Transverse colon (tissue), 4 donors: ENCODE data around the gene TFEB. TPM values are rescaled to one million over a fixed set of nuclear protein-coding genes. Genes with fewer than 3 reads are reported as not detected.
A peak's percentile ranks its signal among the peaks of the same experiment; 100 is the strongest.

Experiments used
- DNase-seq: peaks from one replicate; pipeline ENCODE4 v3.0.0-alpha.2; 2019
- H3K27ac ChIP-seq, 4 donors: fragments of 200-600 bp; sonication (generic); 2 replicates each; pipeline ENCODE4 v1.5.1; 2016 to 2018; ENCODE audit warnings: inconsistent platforms in 4 of 4
- H3K27me3 ChIP-seq: fragments of 200-600 bp; sonication (generic); 2 replicates; pipeline ENCODE4 v1.5.1; 2017; ENCODE audit warnings: inconsistent platforms
- H3K36me3 ChIP-seq, 4 donors: fragments of 200-600 bp; sonication (generic); 2 replicates each; pipeline ENCODE4 v1.5.1; 2017 to 2019; ENCODE audit warnings: inconsistent platforms in 4 of 4
- H3K4me1 ChIP-seq, 4 donors: fragments of 200-600 bp; sonication (generic); 2 replicates each; pipeline ENCODE4 v1.5.1; 2017 to 2020; ENCODE audit warnings: inconsistent platforms in 4 of 4
- H3K4me3 ChIP-seq, 4 donors: fragments of 200-600 bp; sonication (generic); 1 replicate in 1 of 4; 2 replicates in 3 of 4; pipeline versions ENCODE4 v1.5.1 to v1.6.1; 2017 to 2019; ENCODE audit warnings: inconsistent platforms in 4 of 4
- H3K9me3 ChIP-seq, 2 donors: fragments of 200-600 bp; sonication (generic); 2 replicates each; pipeline ENCODE4 v1.5.1; 2017 to 2019; ENCODE audit warnings: inconsistent platforms in 2 of 2
- CTCF ChIP-seq, 5 experiments: fragments of 200-600 bp in 3 of 5; fragments of 450-650 bp in 2 of 5; sonication (generic) in 3 of 5; IDR thresholded peaks; 1 replicate in 2 of 5; 2 replicates in 3 of 5; pipeline ENCODE4 v1.5.1; 2016 to 2017; ENCODE audit warnings: antibody characterized with exemption in 5 of 5, inconsistent platforms in 3 of 5, mild to moderate bottlenecking in 2 of 5, moderate library complexity in 1 of 5
- EP300 ChIP-seq: sonication (generic); formaldehyde crosslinking; IDR thresholded peaks from one replicate; pipeline ENCODE4 v1.6.1; 2017; ENCODE audit warnings: antibody characterized with exemption, low read depth
- POLR2A ChIP-seq: fragments of 450-650 bp; IDR thresholded peaks from one replicate; pipeline ENCODE4 v1.6.1; 2016; ENCODE audit warnings: antibody characterized with exemption, mild to moderate bottlenecking, moderate library complexity
- POLR2AphosphoS5 ChIP-seq, 3 donors: sonication (generic); formaldehyde crosslinking; IDR thresholded peaks; one replicate each; pipeline ENCODE4 v1.6.1; 2016; ENCODE audit warnings: antibody characterized with exemption in 3 of 3
- WGBS, 2 donors: methylation state at CpG; one replicate each; pipeline ENCODE4 v1.1.5; 2018; ENCODE audit warnings: low coverage in 1 of 2; 5-methylcytosine and 5-hydroxymethylcytosine counted together
- in situ Hi-C, 4 donors: fragments of 200-750 bp; cut with MboI; loops; one replicate each; pipeline versions ENCODE4 v1.15.0 to v1.15.1; 2017; ENCODE audit warnings: low sequenced_read_pairs in 3 of 4, low pct_ligation_motif_present in 1 of 4, low pct_unique_long_range_greater_than_20kb in 1 of 4
- intact Hi-C: fragments of 100-400 bp; cut with DNase I; formaldehyde crosslinking; loops from one replicate; pipeline ENCODE4 v1.15.1; 2023; ENCODE audit warnings: low total_unique reads
- total RNA-seq, 4 donors: library from RNA; depleted of rRNA; stranded (reverse); fragments of >200 nt; gene quantifications; one replicate each; pipeline ENCODE4 v1.1.0, GENCODE V29; 2016

Gene TFEB
- total RNA-seq, 4 donors from 2014 or later = 30.4 to 47.1 (median 38.1) TPM

- WGBS, 2 donors = 59% methylated on average over 5 of the region's 5 CpGs; no CpG with 5 or more reads in 1 of the 2 donors
- no peaks in the 10 kb centered on the region for H3K9me3 ChIP-seq
- peak; percentile 50 for DNase-seq
- H3K27me3 ChIP-seq = no peaks in the 10 kb centered on the region
- in situ Hi-C loops (no loop called here), intact Hi-C loops (no loop called here)
- no peak overlapping the region for H3K4me3 ChIP-seq
- H3K36me3 ChIP-seq = no peaks in the 10 kb centered on the region
- peaks cover 27 to 46% (median 32%) of the 10 kb centered on the region in 4 donors for H3K4me1 ChIP-seq
- no peak for TF ChIP-seq CTCF (IDR thresholded peaks at IDR 0.05)
- TF ChIP-seq EP300 = no peak
- peak in 1 of 3 donors; percentile 46 for TF ChIP-seq POLR2AphosphoS5 (IDR thresholded peaks at IDR 0.05)
- peak; percentile 20 for TF ChIP-seq POLR2A
- H3K27ac ChIP-seq = peak overlapping the region; percentile 66 to 87 (median 78)
These were observed 30.6 kb downstream of the TFEB start for GRCh38 chr6:41704656-41705310.

DNA sequence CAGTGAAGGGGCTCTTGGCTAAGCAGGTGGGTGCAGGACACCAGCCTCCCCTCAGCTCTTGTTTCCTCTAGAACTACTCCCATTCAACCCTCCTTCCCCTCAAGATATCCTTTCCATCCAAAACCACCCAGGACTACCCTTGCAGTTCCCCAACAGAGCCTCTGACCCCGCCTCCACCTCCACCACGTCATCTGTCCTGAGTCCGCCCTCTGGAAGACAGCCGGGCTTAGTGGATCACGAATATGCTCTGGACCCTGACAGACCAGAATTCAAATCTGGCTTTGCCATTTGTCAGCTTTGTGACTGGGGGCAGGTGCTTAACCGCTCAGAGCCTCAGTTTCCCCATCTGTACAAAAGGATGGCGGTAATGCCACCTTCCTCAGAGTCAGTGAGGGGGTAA lies 31.4 kb downstream of the TFEB start:
- H3K27me3 ChIP-seq = no peaks in the 10 kb centered on the region
- WGBS, 2 donors = 75 to 81% methylated on average over 6 to 7 of the region's 7 CpGs
- DNase-seq = no peak
- no peak overlapping the region for H3K4me3 ChIP-seq
- peaks cover 27 to 46% (median 32%) of the 10 kb centered on the region in 4 donors for H3K4me1 ChIP-seq
- intact Hi-C loops = no loop called here
- no peaks in the 10 kb centered on the region for H3K9me3 ChIP-seq
- TF ChIP-seq EP300 (no peak), CTCF (IDR thresholded peaks at IDR 0.05) (no peak), POLR2A (no peak), POLR2AphosphoS5 (IDR thresholded peaks at IDR 0.05) (no peak)
- in situ Hi-C loops = no loop called here
- no peaks in the 10 kb centered on the region for H3K36me3 ChIP-seq
- H3K27ac ChIP-seq = peak overlapping the region in 3 of 4 donors; percentile 66 to 87 (median 80)

GRCh38 chr6:41702771-41703494 lies 32.5 kb downstream of the TFEB start:
- intact Hi-C loops (loop anchor here (2.0 kb wide), 1 partner anchor 70 kb away; no protein-coding TSS in a partner anchor), in situ Hi-C loops (no loop called here)
- Histone ChIP-seq H3K36me3 (no peaks in the 10 kb centered on the region), H3K4me1 (peaks cover 27 to 38% (median 32%) of the 10 kb centered on the region in 4 donors), H3K4me3 (no peak overlapping the region), H3K9me3 (no peaks in the 10 kb centered on the region), H3K27me3 (no peaks in the 10 kb centered on the region), H3K27ac (no peak overlapping the region)
- DNase-seq = no peak
- TF ChIP-seq POLR2A (no peak), EP300 (no peak), POLR2AphosphoS5 (IDR thresholded peaks at IDR 0.05) (no peak), CTCF (IDR thresholded peaks at IDR 0.05) (no peak)
- WGBS, 2 donors = 87% methylated on average over 14 of the region's 14 CpGs; no CpG with 5 or more reads in 1 of the 2 donors

DNA sequence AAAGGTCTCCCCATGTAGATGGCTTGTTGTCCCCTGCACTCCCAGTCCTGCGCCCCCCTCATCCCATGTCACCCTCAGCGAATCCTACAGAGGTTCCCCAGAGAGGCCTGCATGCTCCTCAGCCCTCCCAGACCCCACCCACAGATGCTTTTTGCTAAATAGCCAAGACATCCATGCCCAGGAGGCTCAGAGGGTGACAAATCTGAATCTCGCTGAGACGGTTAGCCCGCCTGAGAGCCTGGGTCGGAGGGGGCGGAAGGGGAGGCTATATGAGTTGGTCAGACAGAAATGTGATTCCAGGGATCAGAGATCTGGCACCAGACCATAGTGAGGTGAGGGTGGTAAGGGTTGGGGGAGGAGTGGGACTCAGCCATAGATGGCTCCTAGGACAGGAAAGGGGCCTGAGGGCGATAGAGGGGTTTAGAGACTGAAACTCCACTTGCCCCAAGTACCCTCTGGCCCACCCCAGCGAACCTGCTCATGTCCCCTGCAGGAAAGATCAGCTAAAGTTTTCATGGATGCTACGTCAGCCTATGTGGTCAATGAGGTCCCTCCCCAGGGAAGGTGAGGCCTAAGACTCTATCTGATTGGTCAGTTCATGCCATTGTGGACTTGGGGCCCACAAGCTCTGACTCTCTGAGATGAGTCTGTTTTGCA lies 33.2 kb downstream of the TFEB start:
- 97% methylated on average over 10 of the region's 10 CpGs; no CpG with 5 or more reads in 1 of the 2 donors for WGBS, 2 donors
- no peak for DNase-seq
- H3K36me3 ChIP-seq = no peaks in the 10 kb centered on the region
- no peak for TF ChIP-seq CTCF (IDR thresholded peaks at IDR 0.05)
- no peak for TF ChIP-seq EP300
- no peak for TF ChIP-seq POLR2A
- no peak for TF ChIP-seq POLR2AphosphoS5 (IDR thresholded peaks at IDR 0.05)
- no peaks in the 10 kb centered on the region for H3K27me3 ChIP-seq
- no peak overlapping the region for H3K27ac ChIP-seq
- H3K4me3 ChIP-seq = no peak overlapping the region
- peaks cover 23 to 34% (median 29%) of the 10 kb centered on the region in 4 donors for H3K4me1 ChIP-seq
- intact Hi-C loops (loop anchor here (2.0 kb wide), 1 partner anchor 69 kb away; no protein-coding TSS in a partner anchor), in situ Hi-C loops (no loop called here)
- no peaks in the 10 kb centered on the region for H3K9me3 ChIP-seq
